ENCODE data around the gene TAF15.
A peak's percentile ranks its signal among the peaks of the same experiment; 100 is the strongest.

Gene TAF15

GRCh38 chr17:35821308-35821707 is 12.0 kb downstream of the TAF15 start:
- DNase-seq (ENCODE audit: low spot score): no peak

GRCh38 chr17:35825206-35825605 is 15.9 kb downstream of the TAF15 start:
- DNase-seq (ENCODE audit: low spot score): no peak

GRCh38 chr17:35841101-35841500 is 31.8 kb downstream of the TAF15 start:
- DNase-seq (ENCODE audit: low spot score): no peak

GRCh38 chr17:35841505-35841904 is 32.2 kb downstream of the TAF15 start:
- DNase-seq (ENCODE audit: low spot score): peak; percentile 22

- DNase-seq (ENCODE audit: low spot score): no peak
Measured at GRCh38 chr17:35842239-35842638, 33.0 kb downstream of the TAF15 start.

GRCh38 chr17:35843698-35844097 is 34.4 kb downstream of the TAF15 start:
- DNase-seq (ENCODE audit: low spot score): no peak

- no peak for DNase-seq (ENCODE audit: low spot score)
Measured at GRCh38 chr17:35844547-35844946, 35.3 kb downstream of the TAF15 start.

GRCh38 chr17:35846055-35846809 is 36.9 kb downstream of the TAF15 start:
- DNase-seq (ENCODE audit: low spot score): no peak

GRCh38 chr17:35847006-35847405 is 37.7 kb downstream of the TAF15 start:
- no peak for DNase-seq (ENCODE audit: low spot score)

GRCh38 chr17:35847633-35848373 is 38.5 kb downstream of the TAF15 start:
- no peak for DNase-seq (ENCODE audit: low spot score)

- DNase-seq (ENCODE audit: low spot score): peak; percentile 68
Measured at GRCh38 chr17:35849469-35850348, 40.4 kb downstream of the TAF15 start.

GRCh38 chr17:35855965-35856364 is 46.7 kb downstream of the TAF15 start:
- DNase-seq (ENCODE audit: low spot score): no peak

GRCh38 chr17:35856603-35857002 is 47.3 kb downstream of the TAF15 start:
- DNase-seq (ENCODE audit: low spot score): no peak

- DNase-seq (ENCODE audit: low spot score): no peak
Measured at GRCh38 chr17:35864853-35865252, 55.6 kb downstream of the TAF15 start.

GRCh38 chr17:35865412-35866340 is 56.4 kb downstream of the TAF15 start:
- DNase-seq (ENCODE audit: low spot score): peak; percentile 46

GRCh38 chr17:35866341-35866950 is 57.2 kb downstream of the TAF15 start:
- no peak for DNase-seq (ENCODE audit: low spot score)

GRCh38 chr17:35867574-35867973 is 58.3 kb downstream of the TAF15 start:
- DNase-seq (ENCODE audit: low spot score): no peak

GRCh38 chr17:35868737-35869136 is 59.5 kb downstream of the TAF15 start, which contains the start of gene HEATR9:
Gene HEATR9, minus strand, starts transcription at chr17:35868891. Its CDS starts 149 bp downstream, at chr17:35868742.
- DNase-seq (ENCODE audit: low spot score): no peak

- DNase-seq (ENCODE audit: low spot score): no peak
Measured at GRCh38 chr17:35870906-35871819, 61.9 kb downstream of the TAF15 start.

Measured in RKO (cell line).